HG03442 (cell line): ENCODE results near the gene VRK1.
"Not testable (repeated sequence)": the region's sequence is repeated elsewhere in the genome, so short reads cannot be mapped to it uniquely, and the experiment has no call there.

Source experiments
- ATAC-seq: cut with Tn5 transposase; IDR thresholded peaks from one replicate; pipeline ENCODE4 v1.9.1; 2021; ENCODE audit warnings: mild to moderate bottlenecking, moderate library complexity; ENCODE audit not compliant: unreplicated experiment

VRK1 gene, protein sequence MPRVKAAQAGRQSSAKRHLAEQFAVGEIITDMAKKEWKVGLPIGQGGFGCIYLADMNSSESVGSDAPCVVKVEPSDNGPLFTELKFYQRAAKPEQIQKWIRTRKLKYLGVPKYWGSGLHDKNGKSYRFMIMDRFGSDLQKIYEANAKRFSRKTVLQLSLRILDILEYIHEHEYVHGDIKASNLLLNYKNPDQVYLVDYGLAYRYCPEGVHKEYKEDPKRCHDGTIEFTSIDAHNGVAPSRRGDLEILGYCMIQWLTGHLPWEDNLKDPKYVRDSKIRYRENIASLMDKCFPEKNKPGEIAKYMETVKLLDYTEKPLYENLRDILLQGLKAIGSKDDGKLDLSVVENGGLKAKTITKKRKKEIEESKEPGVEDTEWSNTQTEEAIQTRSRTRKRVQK

DNA sequence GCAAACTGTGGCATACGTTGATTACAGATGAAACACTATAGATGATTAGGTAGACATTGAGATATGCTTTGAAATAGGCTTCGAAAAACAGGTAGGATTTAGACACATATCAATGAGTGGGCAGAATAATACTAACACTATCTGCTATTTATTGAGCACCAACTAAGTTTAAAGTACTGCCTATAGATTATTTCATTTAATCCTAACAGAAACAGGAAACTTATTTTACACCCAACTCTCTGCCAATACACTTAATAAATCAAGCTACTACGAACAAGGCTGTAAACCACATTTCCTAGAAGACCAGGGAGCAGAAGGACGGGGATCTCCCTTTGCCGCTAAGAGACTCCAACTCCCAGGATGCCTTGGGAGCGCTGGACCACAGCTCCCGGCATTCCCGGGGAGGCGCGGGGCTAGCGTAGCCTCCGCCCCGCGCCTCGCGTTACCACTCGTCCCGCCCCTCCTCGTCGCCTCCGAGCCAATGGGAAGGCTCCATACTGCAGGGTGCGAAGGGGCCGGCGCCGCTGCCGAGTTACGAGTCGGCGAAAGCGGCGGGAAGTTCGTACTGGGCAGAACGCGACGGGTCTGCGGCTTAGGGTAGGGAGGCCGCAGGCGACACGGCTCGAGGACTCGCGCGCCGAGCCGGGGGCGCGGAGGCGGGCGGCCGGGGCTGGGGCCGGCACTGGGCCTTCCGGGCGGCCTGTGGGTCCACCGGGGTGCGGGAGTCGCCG lies at the start of gene VRK1:
VRK1 (plus strand) TSS at position 532 of the 731 bp plus-strand sequence. CDS start 36,090 bp downstream, outside the sequence.
- ATAC-seq, result peak; percentile 97

DNA sequence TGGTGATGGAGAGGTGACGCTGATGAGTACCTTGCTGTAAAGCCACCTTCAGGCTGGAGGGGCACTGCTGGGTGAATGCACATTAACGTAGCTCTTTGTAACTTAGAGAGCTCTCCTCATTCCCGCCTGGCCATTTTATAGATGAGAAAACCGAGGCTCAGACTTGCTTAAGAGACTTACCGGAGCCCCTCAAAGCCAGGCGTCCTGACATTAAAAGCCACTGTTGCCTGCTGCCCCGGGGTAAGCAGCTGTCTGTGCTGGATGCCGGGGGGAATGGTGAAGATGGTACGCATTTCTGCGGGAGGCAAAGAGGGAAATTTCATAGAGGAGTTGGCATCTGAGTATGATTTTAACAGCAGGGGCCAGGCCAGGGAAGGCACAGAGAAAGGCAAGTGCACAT lies 49.6 kb upstream of the VRK1 start:
- ATAC-seq, result no peak

DNA sequence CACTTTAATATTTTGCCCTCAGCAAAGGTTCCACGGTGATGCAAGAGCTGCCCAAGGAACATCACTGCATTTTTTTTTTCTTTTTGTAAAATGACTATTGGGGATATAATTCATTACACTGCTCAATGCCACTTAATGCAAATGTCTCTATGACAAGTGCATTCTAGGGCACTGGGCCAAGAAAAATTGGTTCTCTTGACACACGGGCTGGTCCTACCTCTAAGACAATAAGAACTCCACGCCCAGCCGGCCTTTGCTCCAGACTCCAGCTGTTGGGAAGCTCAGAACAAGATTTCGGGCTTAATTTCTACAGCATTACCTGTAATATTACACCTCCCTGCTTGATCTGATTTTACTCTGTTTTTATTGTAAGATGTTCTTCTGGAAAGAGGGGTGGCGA lies 48.8 kb upstream of the VRK1 start:
- ATAC-seq, result no peak

DNA sequence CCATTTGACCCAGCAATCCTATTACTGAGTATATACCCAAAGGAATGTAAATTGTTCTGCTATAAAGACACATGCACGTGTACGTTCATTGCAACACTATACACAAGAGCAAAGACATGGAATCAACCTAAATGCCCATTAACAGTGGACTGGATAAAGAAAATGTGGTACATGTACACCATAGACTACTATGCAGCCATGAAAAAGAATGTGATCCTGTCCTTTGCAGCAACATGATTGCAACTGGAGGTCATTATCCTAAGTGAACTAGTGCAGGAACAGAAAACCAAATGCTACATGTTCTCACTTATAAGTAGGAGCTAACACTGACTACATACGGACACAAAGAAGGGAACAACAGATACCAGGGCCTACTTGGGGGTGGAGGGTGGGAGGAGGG lies 45.7 kb upstream of the VRK1 start:
- no peak for ATAC-seq

DNA sequence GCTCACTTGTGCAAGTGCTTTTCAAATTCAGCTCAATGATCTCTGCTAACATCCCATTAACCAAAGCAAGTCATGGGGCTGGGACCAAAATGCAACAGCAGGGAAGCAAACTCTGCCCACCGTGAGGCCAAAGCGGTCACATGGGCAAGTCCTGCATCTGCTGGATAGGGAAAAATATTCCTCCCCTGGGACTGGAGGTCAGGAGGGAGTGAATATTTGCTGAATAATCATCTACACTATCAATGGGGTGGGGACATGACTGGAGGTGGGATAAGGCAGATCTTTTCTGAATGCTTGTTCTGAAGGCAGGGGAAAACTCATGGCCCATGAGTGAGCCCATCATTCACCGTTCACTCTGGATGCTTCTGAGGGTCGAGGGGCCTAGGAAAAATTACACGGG lies 45.1 kb upstream of the VRK1 start:
- ATAC-seq, result no peak

DNA sequence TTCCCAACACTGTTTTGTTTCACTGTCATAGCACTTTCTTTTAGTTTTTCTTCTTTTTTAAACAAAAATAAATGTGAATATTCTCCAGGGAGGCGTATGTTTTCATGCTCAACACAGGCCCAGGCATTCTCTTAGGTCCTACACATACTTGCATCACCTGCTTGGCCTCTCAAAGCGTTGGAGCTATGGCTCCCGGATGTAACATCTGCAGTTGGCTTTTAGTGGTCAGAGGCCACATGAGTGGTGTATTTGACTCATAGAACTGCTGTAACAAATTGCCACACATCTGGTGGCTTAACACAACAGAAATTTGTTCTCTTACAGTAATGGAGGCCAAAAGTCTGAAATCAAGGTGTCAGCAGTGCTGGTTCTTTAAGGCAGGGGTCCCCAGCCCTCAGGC lies 44.6 kb upstream of the VRK1 start:
- ATAC-seq, result no peak

DNA sequence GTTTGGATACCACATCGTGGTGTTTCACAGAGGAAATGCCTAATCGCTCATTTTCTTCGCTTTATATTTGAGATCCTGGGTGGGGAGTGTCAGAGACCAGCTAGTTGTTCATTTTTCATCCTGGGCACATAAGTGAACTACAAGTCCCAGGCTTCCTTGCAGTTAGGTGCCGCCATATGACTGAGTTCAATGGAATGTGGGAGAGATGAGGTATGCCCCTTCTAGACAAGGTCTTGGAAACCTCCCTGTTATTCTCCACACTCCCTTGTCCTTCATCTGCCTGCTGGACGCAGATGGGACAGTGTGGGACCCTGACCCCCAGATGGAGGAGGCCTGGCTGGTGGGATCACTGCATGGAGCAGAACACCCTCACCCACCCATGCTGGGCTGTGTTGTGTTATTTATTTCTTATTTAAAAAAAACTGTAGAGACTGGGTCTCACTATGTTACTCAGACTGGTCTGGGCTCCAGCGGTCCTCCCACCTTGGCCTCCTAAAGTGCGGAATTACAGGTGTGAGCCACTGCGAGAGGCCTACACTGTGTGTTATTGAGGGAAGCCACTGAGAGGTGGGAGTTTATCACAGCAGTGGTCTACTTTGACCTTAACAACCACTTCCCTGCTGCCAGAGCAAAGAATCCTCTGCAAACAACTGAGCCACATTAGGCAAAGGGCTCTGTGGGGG lies 42.9 kb upstream of the VRK1 start:
- ATAC-seq, result no peak

DNA sequence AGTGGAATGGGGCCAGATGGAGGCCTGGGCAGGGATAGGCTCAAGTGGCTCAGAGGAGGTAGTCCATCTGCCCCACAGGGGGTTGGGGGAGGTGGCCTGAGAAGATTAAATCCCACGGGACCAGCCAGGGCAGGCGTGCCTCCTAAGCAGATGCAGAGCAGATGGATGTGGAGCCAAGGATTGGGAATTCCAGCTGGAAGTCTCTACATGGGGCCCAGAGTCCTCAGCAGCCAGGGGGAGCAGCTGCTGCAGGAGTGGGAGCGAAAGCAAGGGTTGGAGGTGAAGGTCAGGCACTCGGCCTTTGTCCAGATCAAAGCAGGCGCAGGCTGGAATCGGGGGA lies 42.4 kb upstream of the VRK1 start:
- no peak for ATAC-seq

DNA sequence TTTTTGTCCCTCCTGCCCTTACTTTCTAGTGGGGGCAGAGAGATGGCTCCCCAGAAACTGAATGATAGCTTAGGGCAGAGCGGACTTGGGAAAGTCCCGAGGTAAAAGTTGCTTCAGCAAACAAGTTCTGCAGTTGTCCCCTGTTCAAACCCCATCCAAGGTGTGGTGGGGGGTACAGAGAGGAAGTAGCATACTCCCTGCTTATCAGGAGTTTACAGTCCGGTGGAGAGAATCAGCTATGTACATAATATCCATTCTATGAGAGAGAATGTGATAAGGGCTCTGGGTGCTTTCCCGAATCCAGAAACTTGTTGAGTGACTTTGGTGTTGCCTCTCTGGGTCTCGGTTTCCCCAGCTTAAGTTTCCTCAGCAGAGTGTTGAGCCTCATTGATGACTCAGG lies 40.4 kb upstream of the VRK1 start:
- ATAC-seq, result no peak

DNA sequence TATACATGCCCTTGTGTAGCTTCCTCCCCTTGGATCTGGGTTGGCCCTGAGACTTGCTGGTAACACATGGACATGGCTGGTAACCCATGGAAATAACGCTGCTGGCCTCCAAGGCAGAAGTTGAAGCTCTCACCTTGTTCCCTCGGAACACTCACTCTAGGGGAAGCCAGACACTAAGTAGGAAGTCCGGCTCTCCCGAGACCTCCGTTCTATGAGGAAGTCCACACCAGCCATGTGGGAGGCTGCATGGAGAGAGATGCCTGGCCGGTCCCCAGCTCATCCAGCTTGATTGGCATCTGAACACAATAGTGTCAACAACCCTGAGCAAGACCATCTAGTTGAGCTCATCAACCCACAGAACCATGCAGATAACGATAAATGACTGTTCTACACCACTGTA lies 39.7 kb upstream of the VRK1 start:
- no peak for ATAC-seq

DNA sequence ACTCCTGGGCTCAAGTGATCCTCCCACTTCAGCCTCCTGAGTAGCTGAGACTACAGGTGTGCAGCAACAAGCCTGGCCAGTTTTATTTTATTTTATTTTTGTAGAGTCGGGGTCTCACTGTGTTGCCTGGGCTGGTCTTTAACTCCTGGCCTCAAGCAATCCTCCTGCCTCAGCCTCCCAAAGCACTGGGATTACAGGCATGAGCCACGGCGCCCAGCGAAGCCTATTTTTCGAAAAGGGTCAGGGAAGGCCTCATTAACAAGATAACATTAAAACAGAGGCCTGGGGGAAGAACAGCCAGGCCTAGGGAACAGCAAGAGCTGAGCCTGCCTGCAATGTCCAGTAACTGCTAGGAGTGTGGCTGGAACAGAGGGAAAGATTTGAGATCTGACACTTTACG lies 36.1 kb upstream of the VRK1 start:
- no peak for ATAC-seq

DNA sequence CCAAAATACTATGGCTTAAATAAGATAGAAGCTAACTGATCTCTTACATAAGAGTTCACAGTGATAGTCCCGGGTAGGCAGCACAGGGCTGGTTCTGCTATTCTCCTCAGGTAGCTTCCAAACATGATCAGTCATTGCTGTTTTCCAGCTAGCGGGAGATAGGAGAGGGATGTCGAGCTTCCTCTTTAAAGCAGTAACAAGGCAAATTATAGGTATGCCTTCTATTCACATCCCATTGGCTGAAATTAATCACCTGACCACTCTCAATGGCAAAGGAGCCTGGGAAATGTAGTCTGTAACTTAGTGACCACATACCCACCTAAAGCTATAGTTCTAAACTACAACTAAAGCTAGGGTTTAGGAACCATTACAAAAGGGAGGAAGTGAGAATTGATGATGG lies 34.5 kb upstream of the VRK1 start:
- ATAC-seq, result peak; percentile 100

DNA sequence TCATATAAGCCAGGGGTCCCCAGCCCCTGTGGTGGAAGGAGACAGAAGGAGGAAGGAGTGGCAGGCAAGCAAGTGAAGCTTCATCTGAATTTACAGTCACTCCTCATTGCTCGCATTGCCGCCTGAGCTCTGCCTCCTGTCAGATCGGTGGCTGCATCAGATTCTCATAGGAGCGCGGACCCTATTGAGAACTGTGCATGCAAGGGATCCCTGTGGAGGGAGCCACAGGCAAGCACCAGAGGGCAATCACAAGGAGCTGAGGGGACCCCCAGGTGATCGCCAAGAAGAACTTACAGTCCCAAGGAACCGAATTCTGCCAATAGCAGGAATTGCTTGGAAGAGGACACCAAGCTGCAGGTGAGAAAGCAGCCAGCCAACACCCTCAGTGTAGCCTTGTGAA lies 33.2 kb upstream of the VRK1 start:
- no peak for ATAC-seq

DNA sequence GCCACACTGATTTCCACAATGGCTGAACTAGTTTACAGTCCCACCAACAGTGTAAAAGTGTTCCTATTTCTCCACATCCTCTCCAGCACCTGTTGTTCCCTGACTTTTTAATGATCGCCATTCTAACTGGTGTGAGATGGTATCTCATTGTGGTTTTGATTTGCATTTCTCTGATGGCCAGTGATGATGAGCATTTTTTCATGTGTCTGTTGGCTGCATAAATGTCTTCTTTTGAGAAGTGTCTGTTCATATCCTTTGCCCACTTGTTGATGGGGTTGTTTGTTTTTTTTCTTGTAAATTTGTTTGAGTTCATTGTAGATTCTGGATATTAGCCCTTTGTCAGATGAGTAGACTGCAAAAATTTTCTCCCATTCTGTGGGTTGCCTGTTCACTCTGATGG lies 32.0 kb upstream of the VRK1 start:
- ATAC-seq, result not testable (repeated sequence)

DNA sequence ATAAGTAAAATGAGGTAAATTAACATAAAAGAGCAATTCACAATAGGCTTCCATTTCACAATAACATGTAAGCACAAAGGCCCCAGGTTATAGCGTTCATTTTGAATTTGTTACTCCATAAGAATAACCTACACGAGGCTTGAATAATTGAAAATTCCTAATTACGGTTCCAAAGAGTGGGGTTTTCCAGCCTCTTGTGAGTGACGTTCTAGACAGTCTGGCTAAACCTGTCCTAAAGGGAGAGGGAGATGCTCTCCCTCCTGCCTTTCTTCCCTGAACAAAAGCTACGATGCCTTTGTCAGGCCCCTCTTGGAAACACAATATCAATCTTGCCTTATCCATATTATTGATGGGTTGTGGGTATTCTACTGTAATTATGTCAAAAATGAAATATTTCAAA lies 24.3 kb upstream of the VRK1 start:
- no peak for ATAC-seq

DNA sequence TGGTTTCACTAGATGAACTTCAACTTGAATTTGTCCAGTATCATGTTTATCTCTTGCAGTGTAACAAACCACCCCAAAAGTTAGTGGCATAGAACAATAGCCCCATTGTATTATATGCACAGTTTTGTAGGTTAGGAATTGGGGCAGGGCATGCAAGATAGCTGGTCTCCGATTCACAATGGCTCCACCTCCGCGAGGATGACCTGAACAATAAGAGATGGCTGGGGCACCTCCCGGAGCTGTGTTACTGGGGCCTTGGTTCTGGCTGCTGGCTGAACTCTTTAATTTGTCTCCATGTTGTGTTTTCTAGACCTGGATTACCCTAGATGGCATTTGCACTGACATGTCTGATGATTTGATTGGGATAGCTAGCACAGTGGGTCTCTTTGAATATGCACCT lies 20.4 kb upstream of the VRK1 start:
- ATAC-seq, result no peak

DNA sequence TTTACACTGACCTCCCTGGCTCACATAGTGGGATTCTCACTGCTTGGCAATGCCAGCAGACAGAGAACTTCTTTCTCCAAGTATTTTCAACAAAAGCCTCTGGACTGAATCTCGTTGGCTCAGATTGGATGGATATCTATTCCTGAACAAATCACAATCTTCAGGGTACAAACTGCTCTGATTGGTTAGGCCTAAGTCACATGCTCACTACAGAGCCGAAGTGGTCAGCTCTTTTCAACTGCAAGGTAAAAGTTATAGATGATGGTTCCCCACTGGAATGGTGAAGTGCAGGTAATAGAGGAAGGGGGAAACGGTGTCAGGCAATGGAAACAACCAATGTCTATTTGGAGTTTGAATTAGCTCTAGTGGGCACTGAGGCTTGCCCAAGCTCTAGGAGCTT lies 16.7 kb upstream of the VRK1 start:
- no peak for ATAC-seq

DNA sequence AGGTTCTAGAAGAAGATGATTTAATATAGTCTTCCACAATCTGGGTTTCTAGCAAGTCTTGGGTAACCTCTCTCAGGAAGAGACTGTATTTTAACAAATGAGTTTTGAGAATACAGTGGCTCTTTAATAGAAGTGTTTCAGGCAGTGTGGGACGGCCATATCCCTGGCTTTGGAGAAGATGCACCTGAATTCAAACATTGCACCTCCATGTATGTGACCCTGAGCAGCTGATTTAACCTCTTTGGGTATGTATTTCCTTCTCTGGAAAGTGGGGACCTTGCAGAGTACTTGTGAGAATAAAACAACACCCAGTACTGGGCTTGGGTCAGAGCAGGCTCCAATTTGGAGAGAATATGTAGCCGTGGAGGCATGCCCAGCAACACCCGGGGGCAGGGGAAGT lies 15.8 kb upstream of the VRK1 start:
- no peak for ATAC-seq

DNA sequence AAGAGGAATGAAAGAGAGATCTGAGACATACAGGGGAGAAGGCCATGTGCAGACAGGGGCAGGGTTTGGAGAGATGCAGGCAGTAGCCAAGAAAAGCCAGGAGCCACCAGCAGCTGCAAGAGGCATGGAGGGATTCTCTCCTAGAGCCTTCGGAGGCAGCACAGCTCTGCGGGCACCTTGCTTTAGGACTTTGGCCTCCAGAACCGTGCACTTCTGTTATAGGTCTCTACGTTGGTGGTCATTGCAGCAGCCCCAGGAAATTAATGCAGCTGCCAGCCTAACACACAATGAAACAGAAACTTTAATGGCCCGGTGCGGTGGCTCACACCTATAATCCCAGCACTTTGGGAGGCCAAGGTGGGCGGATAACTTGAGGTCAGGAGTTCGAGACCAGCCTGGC lies 14.7 kb upstream of the VRK1 start:
- ATAC-seq, result no peak

DNA sequence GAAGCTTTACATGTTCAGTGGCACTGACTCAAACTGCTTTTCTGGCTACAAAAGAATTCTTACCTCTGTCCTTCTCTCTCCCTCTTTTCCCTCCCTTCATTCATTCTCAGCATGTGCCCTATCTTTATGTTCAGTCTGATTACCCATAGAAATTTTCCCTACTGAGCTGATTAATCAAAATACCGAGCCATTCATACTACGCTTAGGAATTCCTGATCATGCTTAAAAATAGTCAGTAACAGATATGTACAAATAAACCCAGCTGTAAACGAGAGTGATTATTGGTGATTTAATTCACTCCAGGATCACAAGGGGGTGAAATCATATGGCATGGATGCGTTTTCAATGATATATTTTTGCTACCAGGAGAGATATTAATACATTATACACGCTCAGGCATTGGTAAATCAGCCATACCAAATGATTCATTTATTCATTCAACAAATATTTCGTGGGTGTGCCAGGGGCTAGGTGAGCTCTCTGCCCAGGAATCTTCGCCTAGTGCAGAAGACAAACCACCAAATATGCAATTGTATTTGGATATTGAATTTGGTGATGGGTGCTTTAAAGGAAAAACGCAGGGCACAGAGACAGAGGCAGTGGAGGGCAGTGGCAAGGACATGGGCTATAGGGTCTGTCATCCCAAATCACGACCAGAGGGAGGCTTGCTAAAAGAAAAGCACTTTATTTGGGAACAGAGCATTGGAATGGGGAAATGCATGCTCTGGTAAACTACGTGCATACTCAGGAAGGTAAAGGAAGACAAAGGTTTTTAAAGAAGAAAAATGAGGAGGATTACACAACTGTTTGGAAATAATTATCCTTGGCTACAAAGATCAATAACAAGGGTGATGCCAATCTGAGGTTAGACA lies 13.9 kb upstream of the VRK1 start:
- ATAC-seq, result no peak

DNA sequence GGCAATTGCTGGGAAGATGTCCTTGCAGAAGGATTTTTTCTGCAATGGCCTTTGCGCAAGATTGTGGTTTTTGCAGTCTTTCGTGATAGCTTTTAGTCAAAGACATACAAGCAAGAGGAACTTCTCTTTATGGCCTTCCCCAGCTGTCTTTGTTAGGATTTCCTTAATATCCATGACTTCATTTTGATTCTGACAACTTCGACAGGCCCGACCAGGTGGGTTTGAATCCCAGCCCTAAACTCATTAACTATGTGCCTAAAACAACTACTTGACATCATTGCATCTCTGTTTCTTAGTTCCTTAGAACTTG lies 13.3 kb upstream of the VRK1 start:
- no peak for ATAC-seq
